Measurements from ENCODE around the gene AUTS2.

AUTS2 gene

DNA sequence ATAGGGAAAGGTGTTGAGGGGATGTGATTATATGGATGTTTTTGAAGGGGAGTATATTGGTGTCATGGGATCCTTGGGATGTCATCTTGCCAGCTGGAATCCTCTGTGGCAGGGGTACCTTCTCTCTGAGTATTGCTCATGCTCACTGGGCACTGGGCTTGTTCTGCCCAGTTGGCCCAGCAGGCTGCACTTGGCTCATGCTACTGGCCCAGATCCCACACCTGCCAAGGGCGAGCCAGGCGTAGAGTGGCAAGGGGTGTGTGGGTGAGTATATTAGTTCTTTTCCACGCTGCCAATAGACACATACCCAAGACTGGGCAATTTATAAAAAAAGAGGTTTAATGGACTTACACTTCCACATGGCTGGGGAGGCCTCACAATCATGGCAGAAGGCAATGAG lies 311.9 kb downstream of the AUTS2 start:
- Histone ChIP-seq H3K27ac (ENCODE audit: low read depth, low read length) (no peak overlapping the region), H3K4me3 (ENCODE audit: low read length) (no peak overlapping the region), H3K9ac (ENCODE audit: low read length) (no peak overlapping the region), H3K27me3 (ENCODE audit: control insufficient read depth, insufficient read depth, low read length) (no peaks in the 10 kb centered on the region), H3K4me1 (ENCODE audit: control insufficient read depth, insufficient read depth, low read length) (no peaks in the 10 kb centered on the region), H3K36me3 (ENCODE audit: control insufficient read depth, insufficient read depth, low read length) (no peaks in the 10 kb centered on the region)

DNA sequence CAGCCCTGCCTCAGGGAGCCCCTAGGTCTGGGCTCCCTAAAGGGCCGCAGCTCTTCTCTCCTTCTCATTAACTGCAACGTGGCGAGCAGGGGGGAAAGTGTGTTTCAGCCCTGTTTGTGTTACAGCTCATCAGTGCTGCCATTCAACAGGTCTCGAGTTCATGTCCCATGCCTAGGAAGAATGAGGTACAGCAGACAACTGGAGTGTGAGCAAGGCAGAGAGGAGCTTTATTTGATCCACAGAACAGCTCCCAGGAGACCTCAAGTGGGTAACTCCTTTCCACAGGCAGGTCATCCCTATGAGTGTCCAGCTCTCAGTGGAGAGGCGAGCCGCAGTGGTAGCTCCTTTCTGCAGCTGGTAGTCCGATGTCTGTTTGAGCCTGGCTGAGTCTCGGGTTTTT lies 313.1 kb downstream of the AUTS2 start:
- Histone ChIP-seq H3K9ac (ENCODE audit: low read length) (no peak overlapping the region), H3K27me3 (ENCODE audit: control insufficient read depth, insufficient read depth, low read length) (no peaks in the 10 kb centered on the region), H3K4me1 (ENCODE audit: control insufficient read depth, insufficient read depth, low read length) (no peaks in the 10 kb centered on the region), H3K27ac (ENCODE audit: low read depth, low read length) (no peak overlapping the region), H3K36me3 (ENCODE audit: control insufficient read depth, insufficient read depth, low read length) (no peaks in the 10 kb centered on the region), H3K4me3 (ENCODE audit: low read length) (no peak overlapping the region)

DNA sequence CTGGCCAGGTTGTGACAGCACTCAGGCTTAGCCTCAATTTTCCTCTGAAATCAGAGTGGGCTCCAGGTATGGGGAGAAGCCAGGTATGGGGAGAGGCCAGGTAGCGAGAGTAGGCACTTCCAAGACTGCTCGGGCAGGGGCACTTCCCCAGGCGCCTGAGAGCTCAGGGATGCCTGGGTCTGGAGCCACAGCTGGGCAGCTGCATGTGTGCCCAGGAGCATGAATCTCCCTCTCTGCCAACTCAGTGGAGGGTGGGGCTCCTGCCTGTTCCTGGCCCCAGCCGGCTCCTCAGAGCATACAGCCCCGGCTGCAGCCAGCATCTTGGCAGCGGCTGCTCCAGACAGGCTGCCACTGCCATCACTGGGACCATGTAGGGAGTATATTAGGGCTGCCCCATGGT lies 313.9 kb downstream of the AUTS2 start:
- Histone ChIP-seq H3K36me3 (ENCODE audit: control insufficient read depth, insufficient read depth, low read length) (no peaks in the 10 kb centered on the region), H3K27ac (ENCODE audit: low read depth, low read length) (no peak overlapping the region), H3K27me3 (ENCODE audit: control insufficient read depth, insufficient read depth, low read length) (no peaks in the 10 kb centered on the region), H3K4me3 (ENCODE audit: low read length) (no peak overlapping the region), H3K9ac (ENCODE audit: low read length) (no peak overlapping the region), H3K4me1 (ENCODE audit: control insufficient read depth, insufficient read depth, low read length) (no peaks in the 10 kb centered on the region)

DNA sequence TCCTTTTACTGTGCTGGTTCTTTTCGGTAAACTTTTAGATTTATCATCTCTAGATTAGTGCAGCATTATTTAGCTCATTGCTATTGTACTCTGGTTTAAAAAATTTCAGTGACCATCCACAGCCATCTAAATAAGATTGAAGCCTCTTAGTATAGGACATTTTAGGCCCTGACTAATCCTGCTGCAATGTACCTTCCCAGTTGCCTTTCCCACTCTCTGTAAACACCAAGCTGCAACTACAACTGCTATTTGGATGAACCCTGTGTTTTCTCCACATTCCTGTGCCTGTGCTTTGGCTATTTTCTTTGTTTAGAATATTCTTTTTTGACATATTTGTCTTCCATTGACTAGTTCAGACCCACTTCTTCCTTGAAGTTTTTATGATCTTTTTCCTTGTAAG lies 314.6 kb downstream of the AUTS2 start:
- H3K27ac ChIP-seq (ENCODE audit: low read depth, low read length), result no peak overlapping the region
- no peaks in the 10 kb centered on the region for H3K27me3 ChIP-seq (ENCODE audit: control insufficient read depth, insufficient read depth, low read length)
- H3K4me3 ChIP-seq (ENCODE audit: low read length), result no peak overlapping the region
- H3K9ac ChIP-seq (ENCODE audit: low read length), result no peak overlapping the region
- no peaks in the 10 kb centered on the region for H3K36me3 ChIP-seq (ENCODE audit: control insufficient read depth, insufficient read depth, low read length)
- no peaks in the 10 kb centered on the region for H3K4me1 ChIP-seq (ENCODE audit: control insufficient read depth, insufficient read depth, low read length)

DNA sequence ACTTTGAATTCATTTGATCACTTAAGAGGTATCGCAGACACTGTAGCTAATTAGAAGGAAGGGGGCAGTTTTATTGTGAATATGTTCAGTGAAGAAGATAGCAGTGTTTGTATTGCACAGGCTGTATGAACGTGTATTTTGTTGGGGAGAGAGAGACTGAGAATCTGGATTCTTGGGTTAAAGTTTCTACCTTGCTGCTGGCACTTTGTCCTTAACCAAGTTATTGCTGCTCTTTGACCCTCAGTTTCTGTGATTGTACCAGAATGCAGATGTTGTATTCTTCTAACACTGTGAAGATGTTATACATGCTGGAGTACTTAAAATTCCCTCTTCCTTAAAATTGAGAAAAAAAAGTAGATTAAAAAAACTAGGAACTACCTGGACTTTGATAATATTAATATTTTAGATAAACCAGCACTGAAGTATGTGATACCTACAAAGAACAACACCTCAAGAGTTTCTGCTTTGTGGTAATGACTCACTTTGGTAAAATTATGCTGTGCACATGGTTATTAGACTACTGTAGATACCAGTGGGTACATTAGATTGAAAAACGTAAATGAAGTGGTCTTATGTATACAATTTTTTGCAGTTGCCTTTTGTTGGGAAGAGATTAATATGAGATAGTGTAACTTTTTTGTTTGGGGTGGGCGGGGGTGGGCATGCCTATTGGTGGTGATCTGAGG lies 321.3 kb downstream of the AUTS2 start:
- Histone ChIP-seq H3K36me3 (ENCODE audit: control insufficient read depth, insufficient read depth, low read length) (no peaks in the 10 kb centered on the region), H3K4me1 (ENCODE audit: control insufficient read depth, insufficient read depth, low read length) (no peaks in the 10 kb centered on the region), H3K4me3 (ENCODE audit: low read length) (no peak overlapping the region), H3K27me3 (ENCODE audit: control insufficient read depth, insufficient read depth, low read length) (no peaks in the 10 kb centered on the region), H3K27ac (ENCODE audit: low read depth, low read length) (no peak overlapping the region), H3K9ac (ENCODE audit: low read length) (no peak overlapping the region)

DNA sequence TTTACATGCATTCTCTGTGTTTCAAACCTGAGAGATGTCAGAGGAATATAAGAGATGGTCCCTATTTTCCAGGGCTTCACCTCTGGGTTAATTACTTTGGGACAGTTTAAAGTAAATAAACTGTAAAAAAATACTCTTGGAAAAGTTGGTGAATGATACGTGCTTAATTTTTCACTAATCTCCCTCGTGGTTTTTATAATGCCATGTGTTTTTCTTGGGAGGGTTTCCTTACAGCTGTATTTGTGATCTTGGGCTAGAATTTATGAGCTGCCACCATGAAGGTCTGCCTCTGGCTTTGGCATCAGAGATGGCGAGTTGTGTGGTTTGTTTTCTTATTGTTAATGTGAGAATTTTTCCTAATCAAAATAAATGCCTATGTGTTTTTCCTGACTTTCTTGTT lies 322.5 kb downstream of the AUTS2 start:
- Histone ChIP-seq H3K4me3 (ENCODE audit: low read length) (no peak overlapping the region), H3K36me3 (ENCODE audit: control insufficient read depth, insufficient read depth, low read length) (no peaks in the 10 kb centered on the region), H3K9ac (ENCODE audit: low read length) (no peak overlapping the region), H3K27ac (ENCODE audit: low read depth, low read length) (no peak overlapping the region), H3K4me1 (ENCODE audit: control insufficient read depth, insufficient read depth, low read length) (no peaks in the 10 kb centered on the region), H3K27me3 (ENCODE audit: control insufficient read depth, insufficient read depth, low read length) (no peaks in the 10 kb centered on the region)

DNA sequence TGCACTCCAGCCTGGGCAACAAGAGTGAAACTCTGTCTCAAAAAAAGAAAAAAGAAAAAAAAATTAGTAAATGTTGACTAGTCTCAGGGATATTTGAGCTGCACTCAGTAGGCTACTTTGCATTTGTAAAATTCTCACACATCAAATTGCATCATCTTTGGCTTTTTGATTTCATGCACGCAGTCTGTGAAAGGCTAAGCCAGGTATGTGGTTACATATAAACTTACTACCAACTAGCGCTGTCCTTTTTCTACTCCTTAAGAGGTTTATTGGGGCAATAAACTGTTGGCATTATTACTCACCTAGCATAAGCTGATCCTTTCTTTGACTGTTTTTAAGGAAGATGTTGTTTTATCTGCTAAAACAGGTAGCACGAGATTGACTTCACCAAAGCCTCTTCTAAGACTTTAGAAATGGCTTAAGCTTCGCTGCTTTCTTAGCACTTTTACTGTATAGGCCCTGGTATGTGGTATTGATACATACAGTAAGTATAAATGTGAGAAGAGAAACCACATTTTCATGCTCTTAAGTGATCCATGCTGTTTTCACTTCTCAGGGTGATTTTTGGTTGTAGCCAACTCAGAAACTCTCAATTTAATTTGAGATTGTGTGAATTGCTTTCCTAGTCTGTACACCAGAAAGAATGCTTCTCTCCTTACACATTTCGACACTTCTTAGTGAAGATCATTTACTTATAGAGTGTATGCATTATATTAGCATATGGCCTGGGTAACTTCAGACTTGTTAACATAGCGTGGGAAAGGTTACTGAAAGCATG lies 323.9 kb downstream of the AUTS2 start:
- Histone ChIP-seq H3K27ac (ENCODE audit: low read depth, low read length) (no peak overlapping the region), H3K36me3 (ENCODE audit: control insufficient read depth, insufficient read depth, low read length) (no peaks in the 10 kb centered on the region), H3K27me3 (ENCODE audit: control insufficient read depth, insufficient read depth, low read length) (no peaks in the 10 kb centered on the region)

DNA sequence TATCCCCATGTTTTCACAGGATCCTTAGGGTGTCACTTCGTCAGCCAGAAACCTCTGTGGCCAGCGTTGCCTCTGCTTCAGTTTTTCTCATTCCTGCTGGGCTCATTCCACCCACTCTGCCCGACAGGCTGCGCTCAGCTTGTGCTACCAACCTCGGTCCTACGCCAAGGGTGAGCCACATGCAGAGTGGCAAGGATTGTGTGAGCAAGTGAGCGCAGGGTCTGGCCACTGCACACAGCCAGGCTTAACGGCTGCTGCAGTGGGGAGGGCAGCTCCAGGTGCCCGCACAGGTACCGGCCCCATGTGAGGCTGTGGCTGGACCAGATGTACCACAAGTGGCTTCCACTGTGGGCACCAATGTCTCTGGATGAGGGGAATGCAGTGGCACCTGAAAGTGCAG lies 329.2 kb downstream of the AUTS2 start:
- Histone ChIP-seq H3K4me3 (ENCODE audit: low read length) (no peak overlapping the region), H3K27ac (ENCODE audit: low read depth, low read length) (no peak overlapping the region), H3K27me3 (ENCODE audit: control insufficient read depth, insufficient read depth, low read length) (no peaks in the 10 kb centered on the region), H3K9ac (ENCODE audit: low read length) (no peak overlapping the region), H3K36me3 (ENCODE audit: control insufficient read depth, insufficient read depth, low read length) (no peaks in the 10 kb centered on the region), H3K4me1 (ENCODE audit: control insufficient read depth, insufficient read depth, low read length) (peaks cover 3% of the 10 kb centered on the region)

More for the DNA sequence above, 323.9 kb downstream of the AUTS2 start:
- no peak overlapping the region for H3K4me3 ChIP-seq (ENCODE audit: low read length)
- no peaks in the 10 kb centered on the region for H3K4me1 ChIP-seq (ENCODE audit: control insufficient read depth, insufficient read depth, low read length)
- H3K9ac ChIP-seq (ENCODE audit: low read length), result no peak overlapping the region

DNA sequence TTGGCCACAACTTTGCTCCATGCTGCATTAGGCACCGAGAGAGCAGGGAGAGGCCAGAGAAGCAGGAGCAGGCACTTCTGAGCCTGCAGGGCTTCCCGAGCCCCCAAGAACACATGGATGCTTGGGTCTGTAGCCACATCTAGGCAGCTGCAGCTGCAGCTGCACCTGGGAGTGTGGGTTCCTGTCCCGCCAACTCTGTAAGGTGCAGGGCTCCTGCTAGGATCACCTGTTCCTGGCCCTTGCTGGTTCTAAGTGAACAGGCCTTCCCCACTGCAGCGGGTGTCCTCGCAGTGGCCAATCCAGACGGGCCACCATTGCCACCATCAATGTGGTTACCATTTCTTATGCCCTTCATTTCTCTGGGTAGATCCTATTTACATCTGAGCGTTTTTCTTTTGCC lies 330.3 kb downstream of the AUTS2 start:
- Histone ChIP-seq H3K36me3 (ENCODE audit: control insufficient read depth, insufficient read depth, low read length) (no peaks in the 10 kb centered on the region), H3K27me3 (ENCODE audit: control insufficient read depth, insufficient read depth, low read length) (no peaks in the 10 kb centered on the region), H3K9ac (ENCODE audit: low read length) (no peak overlapping the region), H3K4me3 (ENCODE audit: low read length) (no peak overlapping the region), H3K27ac (ENCODE audit: low read depth, low read length) (no peak overlapping the region), H3K4me1 (ENCODE audit: control insufficient read depth, insufficient read depth, low read length) (peaks cover 3% of the 10 kb centered on the region)

DNA sequence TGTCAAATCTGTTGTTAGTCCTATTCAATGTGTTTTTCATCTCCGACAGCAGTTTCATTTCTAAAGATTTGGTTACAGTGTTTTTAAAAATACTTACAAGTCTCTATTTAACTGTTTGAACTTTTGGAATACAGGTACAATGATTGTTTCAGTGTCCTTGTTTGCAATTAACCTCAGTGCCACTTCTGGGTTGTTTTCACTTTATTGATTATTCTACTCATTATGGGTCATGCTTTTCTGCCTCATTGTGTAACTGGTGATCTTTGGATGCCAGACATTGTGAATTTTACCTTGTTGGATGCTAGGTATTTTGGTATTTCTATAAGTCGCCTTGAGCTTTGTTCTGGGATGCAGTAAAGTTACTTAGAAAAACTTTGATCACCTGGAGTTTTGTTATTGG lies 331.3 kb downstream of the AUTS2 start:
- no peak overlapping the region for H3K27ac ChIP-seq (ENCODE audit: low read depth, low read length)
- H3K36me3 ChIP-seq (ENCODE audit: control insufficient read depth, insufficient read depth, low read length), result no peaks in the 10 kb centered on the region
- no peaks in the 10 kb centered on the region for H3K27me3 ChIP-seq (ENCODE audit: control insufficient read depth, insufficient read depth, low read length)
- H3K4me1 ChIP-seq (ENCODE audit: control insufficient read depth, insufficient read depth, low read length), result peaks cover 3% of the 10 kb centered on the region
- no peak overlapping the region for H3K9ac ChIP-seq (ENCODE audit: low read length)
- no peak overlapping the region for H3K4me3 ChIP-seq (ENCODE audit: low read length)

DNA sequence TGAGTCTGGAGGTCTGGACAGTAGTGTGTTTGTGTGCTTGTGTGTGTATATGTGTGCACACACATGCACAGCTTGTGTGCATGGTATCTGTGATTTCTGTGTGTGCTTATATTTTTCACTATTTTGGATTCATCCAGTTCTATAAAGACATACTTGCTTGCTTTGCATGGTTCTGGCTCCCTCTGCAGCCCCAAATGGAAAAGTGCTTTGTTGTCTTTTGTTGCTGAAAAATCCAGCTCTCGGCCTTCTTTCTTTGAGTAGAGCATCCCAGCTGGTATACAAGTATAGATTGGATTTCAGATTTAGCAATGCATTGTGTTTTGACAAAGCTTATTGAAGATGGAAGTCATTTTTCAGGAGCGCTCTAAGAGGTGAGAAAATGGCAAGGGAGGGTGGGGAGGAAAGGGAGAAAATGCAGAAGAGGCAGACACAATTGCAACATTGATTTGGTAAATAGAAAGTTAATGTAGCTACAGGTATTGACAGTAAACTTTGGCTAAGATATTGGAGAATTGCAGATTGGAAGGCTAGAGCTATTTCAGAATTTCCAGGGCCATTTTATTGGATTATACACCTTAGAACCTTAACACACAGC lies 333.9 kb downstream of the AUTS2 start:
- Histone ChIP-seq H3K4me1 (ENCODE audit: control insufficient read depth, insufficient read depth, low read length) (peaks cover 3% of the 10 kb centered on the region), H3K9ac (ENCODE audit: low read length) (no peak overlapping the region), H3K4me3 (ENCODE audit: low read length) (no peak overlapping the region), H3K36me3 (ENCODE audit: control insufficient read depth, insufficient read depth, low read length) (no peaks in the 10 kb centered on the region), H3K27me3 (ENCODE audit: control insufficient read depth, insufficient read depth, low read length) (no peaks in the 10 kb centered on the region), H3K27ac (ENCODE audit: low read depth, low read length) (no peak overlapping the region)

DNA sequence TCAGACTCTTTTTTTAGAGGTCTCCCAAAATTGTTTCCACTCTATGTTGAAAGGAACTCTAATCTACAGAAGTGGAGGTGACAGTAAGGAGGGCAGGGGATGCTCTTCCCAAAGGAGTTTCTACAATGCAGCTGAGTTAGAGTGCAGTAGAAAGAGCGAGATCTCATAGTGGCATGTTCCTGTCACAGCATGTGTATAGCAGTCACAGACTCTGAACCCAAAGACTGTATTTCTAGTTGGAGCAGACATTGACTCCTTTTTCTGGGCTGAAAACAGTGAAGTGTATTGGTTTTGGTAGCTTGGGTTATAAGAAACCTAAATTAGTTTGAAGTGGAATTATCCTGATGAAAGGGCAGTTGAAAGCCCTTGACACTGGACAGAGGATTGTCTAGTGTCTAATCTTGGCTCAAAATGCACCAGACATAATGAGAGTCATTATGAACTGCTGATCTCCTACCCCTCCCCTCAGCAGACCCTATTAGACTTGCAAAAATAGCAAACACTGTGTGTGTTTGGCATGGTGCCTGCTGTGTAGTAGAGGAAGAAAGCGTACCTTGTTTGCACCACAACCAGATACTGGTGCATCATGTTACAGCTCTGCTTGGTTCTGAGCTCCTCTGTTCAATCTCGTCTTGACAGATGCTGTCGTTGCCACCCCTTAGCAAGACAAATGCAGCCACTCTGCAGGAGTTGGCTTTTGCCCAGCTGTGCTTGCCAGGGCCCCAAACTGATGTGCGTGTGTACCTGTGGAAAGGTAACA lies 336.0 kb downstream of the AUTS2 start:
- Histone ChIP-seq H3K9ac (ENCODE audit: low read length) (no peak overlapping the region), H3K27me3 (ENCODE audit: control insufficient read depth, insufficient read depth, low read length) (no peaks in the 10 kb centered on the region), H3K27ac (ENCODE audit: low read depth, low read length) (no peak overlapping the region), H3K4me3 (ENCODE audit: low read length) (no peak overlapping the region), H3K36me3 (ENCODE audit: control insufficient read depth, insufficient read depth, low read length) (no peaks in the 10 kb centered on the region), H3K4me1 (ENCODE audit: control insufficient read depth, insufficient read depth, low read length) (peaks cover 3% of the 10 kb centered on the region)

Measured in rectal smooth muscle tissue (tissue), 1 donor.